ENCODE results near the gene NTHL1.

DNA sequence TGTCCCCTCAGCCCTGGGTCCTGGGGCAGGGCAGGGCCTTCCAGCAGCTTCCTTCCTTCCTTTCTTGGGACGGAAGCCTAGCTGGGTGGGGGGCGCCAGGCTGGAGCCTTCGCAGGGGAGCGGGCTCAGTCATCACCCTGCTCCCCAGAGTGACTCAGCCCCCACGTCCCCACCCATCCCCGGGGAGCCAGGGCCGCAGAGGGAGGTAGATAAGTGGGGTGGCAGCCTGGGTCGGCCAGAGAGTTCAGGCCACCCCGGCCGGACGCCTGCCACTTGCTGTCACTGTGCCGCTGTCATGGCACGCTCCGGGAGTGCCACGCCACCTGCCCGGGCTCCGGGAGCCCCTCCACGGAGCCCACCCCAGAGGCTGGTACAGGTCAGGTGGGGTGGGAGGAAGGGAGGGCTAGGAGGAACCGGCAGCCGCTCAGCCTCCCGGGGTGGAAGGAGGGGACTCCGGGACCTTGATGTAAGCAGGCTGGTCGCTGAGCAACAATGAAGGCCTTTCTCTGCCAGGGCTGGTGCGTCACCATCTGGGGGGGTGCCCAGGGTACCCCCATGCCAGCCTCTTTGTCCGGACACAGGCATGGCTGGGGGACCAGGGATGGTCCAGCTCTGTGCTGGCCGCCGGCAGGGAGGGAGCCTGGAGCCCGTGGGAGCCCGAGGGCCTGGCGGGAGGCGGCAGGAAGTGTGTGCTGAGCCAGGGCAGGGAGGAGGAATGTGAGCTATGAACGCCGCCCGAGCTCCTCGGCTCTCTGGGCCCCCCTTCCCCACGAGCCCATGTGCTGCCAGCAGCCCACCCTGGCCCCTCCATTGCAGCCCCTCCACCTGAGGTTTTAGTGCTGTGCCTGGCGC is 14.4 kb downstream of the NTHL1 start:
- TF ChIP-seq EZH2phosphoT487 (IDR thresholded peaks at IDR 0.05; ENCODE audit: borderline replicate concordance, low read length), result no peak
- TF ChIP-seq, protein P1, sequence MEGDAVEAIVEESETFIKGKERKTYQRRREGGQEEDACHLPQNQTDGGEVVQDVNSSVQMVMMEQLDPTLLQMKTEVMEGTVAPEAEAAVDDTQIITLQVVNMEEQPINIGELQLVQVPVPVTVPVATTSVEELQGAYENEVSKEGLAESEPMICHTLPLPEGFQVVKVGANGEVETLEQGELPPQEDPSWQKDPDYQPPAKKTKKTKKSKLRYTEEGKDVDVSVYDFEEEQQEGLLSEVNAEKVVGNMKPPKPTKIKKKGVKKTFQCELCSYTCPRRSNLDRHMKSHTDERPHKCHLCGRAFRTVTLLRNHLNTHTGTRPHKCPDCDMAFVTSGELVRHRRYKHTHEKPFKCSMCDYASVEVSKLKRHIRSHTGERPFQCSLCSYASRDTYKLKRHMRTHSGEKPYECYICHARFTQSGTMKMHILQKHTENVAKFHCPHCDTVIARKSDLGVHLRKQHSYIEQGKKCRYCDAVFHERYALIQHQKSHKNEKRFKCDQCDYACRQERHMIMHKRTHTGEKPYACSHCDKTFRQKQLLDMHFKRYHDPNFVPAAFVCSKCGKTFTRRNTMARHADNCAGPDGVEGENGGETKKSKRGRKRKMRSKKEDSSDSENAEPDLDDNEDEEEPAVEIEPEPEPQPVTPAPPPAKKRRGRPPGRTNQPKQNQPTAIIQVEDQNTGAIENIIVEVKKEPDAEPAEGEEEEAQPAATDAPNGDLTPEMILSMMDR (IDR thresholded peaks at IDR 0.05; ENCODE audit: low read depth, low read length, poor library complexity, severe bottlenecking), result no peak

Data from DOHH2 (cell line).